ENCODE measurements around the gene FUOM. TPM values are rescaled to one million over a fixed set of nuclear protein-coding genes. Genes with fewer than 3 reads are reported as not detected.
"Not testable (repeated sequence)": the region's sequence is repeated elsewhere in the genome, so short reads cannot be mapped to it uniquely, and the experiment has no call there.

The FUOM gene
- total RNA-seq, 2 experiments from 2014 or later, result 30.4 to 46.0 TPM

DNA sequence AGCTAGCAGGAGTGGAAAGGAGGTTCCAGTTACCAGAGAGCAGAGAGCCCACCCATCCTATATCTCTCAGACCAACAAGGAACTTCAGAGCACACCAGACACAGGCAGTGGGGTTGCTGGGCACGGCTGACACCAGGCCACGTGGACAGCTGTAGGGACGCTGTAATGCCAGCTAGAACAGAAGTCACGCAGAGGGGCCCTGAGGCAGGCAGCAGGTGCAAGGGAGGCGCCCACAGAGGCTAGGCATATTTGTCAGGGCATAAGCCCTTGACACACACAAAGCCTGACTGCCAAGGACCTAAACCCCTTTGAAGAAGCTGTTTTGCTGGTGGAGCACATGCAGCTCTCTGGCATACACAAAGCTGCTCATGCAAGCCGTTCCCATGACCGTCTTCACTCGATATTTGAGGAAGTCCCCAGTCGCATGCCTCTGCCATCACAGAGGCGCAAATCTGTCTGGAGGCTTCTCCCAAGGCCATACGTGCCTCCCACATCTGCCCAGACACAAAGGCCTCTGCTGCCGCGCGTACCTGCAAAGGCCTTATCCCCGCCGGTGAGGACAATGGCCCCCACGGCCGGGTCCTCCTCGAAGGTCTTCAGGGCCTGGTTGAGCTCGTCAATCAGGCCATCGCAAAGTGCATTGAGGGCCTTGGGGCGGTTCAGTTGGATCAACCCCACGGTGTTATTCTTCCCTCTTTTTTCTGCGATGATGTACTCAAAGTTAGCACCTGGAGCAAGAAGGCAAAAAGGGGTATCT is 12.4 kb upstream of the FUOM start:
- no peaks in the 10 kb centered on the region for H3K9me3 ChIP-seq (ENCODE audit: low read length)
- TF ChIP-seq, protein P1, sequence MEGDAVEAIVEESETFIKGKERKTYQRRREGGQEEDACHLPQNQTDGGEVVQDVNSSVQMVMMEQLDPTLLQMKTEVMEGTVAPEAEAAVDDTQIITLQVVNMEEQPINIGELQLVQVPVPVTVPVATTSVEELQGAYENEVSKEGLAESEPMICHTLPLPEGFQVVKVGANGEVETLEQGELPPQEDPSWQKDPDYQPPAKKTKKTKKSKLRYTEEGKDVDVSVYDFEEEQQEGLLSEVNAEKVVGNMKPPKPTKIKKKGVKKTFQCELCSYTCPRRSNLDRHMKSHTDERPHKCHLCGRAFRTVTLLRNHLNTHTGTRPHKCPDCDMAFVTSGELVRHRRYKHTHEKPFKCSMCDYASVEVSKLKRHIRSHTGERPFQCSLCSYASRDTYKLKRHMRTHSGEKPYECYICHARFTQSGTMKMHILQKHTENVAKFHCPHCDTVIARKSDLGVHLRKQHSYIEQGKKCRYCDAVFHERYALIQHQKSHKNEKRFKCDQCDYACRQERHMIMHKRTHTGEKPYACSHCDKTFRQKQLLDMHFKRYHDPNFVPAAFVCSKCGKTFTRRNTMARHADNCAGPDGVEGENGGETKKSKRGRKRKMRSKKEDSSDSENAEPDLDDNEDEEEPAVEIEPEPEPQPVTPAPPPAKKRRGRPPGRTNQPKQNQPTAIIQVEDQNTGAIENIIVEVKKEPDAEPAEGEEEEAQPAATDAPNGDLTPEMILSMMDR (conservative IDR thresholded peaks at IDR 0.05; ENCODE audit: low read length), result no peak
- TF ChIP-seq EZH2phosphoT487 (IDR thresholded peaks at IDR 0.05; ENCODE audit: borderline replicate concordance, low read depth, low read length), result no peak
- POLR2A ChIA-PET, result interaction anchor here (0.8 to 1.0 kb wide), 2 partner anchors 9 to 18 kb away, joined by 3 read pairs; no protein-coding TSS in a partner anchor
- CTCF ChIA-PET (ENCODE audit: unreplicated experiment), result interaction anchor here (0.7 kb wide), 1 partner anchor 41 kb away, joined by 3 read pairs; no protein-coding TSS in a partner anchor
- peaks cover 21% of the 10 kb centered on the region for H3K4me1 ChIP-seq (ENCODE audit: insufficient read depth, low read length, poor library complexity, severe bottlenecking)
- no peak overlapping the region for H3K4me2 ChIP-seq (ENCODE audit: low read length)
- no TSS peak for BruUV-seq (replicated peaks)
- H3K9me2 ChIP-seq (ENCODE audit: insufficient read depth, low read length), result no peaks in the 10 kb centered on the region
- H3K79me2 ChIP-seq (ENCODE audit: insufficient read depth, low read depth, low read length), result no peaks in the 10 kb centered on the region
- no peak overlapping the region for H3K27ac ChIP-seq (ENCODE audit: low read depth, low read length, poor library complexity, severe bottlenecking)
- DNase-seq (ENCODE audit: low spot score), result no peak
- intact Hi-C loops (cut with micrococcal nuclease; ENCODE audit: unreplicated experiment), result no loop called here
- no peak overlapping the region for H2AFZ ChIP-seq (ENCODE audit: low read length)
- H3K36me3 ChIP-seq (ENCODE audit: insufficient read depth, low read length), result peaks cover 20% of the 10 kb centered on the region
- H4K20me1 ChIP-seq (ENCODE audit: insufficient read depth, low read length), result no peaks in the 10 kb centered on the region
- H3K4me3 ChIP-seq (ENCODE audit: low read depth, low read length, poor library complexity, severe bottlenecking), result no peak overlapping the region

- ChIA-PET POLR2A (no interaction called here), CTCF (ENCODE audit: unreplicated experiment) (no interaction called here)
- intact Hi-C loops (cut with micrococcal nuclease; ENCODE audit: unreplicated experiment), result no loop called here
- Histone ChIP-seq H2AFZ (ENCODE audit: low read length) (no peak overlapping the region), H4K20me1 (ENCODE audit: insufficient read depth, low read length) (no peaks in the 10 kb centered on the region), H3K4me1 (ENCODE audit: insufficient read depth, low read length, poor library complexity, severe bottlenecking) (peaks cover 10% of the 10 kb centered on the region), H3K27ac (ENCODE audit: low read depth, low read length, poor library complexity, severe bottlenecking) (no peak overlapping the region), H3K36me3 (ENCODE audit: insufficient read depth, low read length) (peaks cover 25% of the 10 kb centered on the region), H3K4me2 (ENCODE audit: low read length) (no peak overlapping the region), H3K4me3 (ENCODE audit: low read depth, low read length, poor library complexity, severe bottlenecking) (no peak overlapping the region), H3K9me3 (ENCODE audit: low read length) (no peaks in the 10 kb centered on the region), H3K9me2 (ENCODE audit: insufficient read depth, low read length) (no peaks in the 10 kb centered on the region), H3K79me2 (ENCODE audit: insufficient read depth, low read depth, low read length) (no peaks in the 10 kb centered on the region)
- no peak for DNase-seq (ENCODE audit: low spot score)
- no TSS peak for BruUV-seq (replicated peaks)
- TF ChIP-seq, protein P1 (conservative IDR thresholded peaks at IDR 0.05; ENCODE audit: low read length), result no peak
- TF ChIP-seq EZH2phosphoT487 (IDR thresholded peaks at IDR 0.05; ENCODE audit: borderline replicate concordance, low read depth, low read length), result no peak
Measured at GRCh38 chr10:133368153-133368552, 10.3 kb upstream of the FUOM start.

DNA sequence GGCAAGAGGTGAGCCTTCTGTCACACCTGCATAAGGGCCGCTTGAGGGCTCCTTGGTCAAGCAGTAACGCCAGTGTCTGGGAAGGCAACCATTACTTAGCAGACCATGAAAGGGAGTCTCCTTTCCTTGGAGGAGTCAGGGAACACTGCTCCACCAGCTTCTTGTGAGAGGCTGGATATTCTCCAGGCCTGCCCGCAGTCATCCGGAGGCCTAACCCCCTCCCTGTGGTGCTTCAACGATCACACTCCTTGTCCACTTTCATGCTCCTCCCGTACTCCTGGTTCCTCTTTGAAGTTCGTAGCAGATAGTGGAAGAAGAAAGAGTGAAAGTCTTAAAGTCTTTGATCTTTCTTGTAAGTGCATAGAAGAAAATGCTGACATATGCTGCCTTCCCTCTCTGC is 9.6 kb upstream of the FUOM start:
- H3K27ac ChIP-seq (ENCODE audit: low read depth, low read length, poor library complexity, severe bottlenecking); BruUV-seq (replicated peaks); H3K9me3 ChIP-seq (ENCODE audit: low read length); POLR2A ChIA-PET; intact Hi-C loops (cut with micrococcal nuclease; ENCODE audit: unreplicated experiment); H3K79me2 ChIP-seq (ENCODE audit: insufficient read depth, low read depth, low read length); H3K4me2 ChIP-seq (ENCODE audit: low read length); DNase-seq (ENCODE audit: low spot score); H4K20me1 ChIP-seq (ENCODE audit: insufficient read depth, low read length); H3K4me1 ChIP-seq (ENCODE audit: insufficient read depth, low read length, poor library complexity, severe bottlenecking); H3K9me2 ChIP-seq (ENCODE audit: insufficient read depth, low read length); H2AFZ ChIP-seq (ENCODE audit: low read length); H3K4me3 ChIP-seq (ENCODE audit: low read depth, low read length, poor library complexity, severe bottlenecking); CTCF ChIA-PET (ENCODE audit: unreplicated experiment): not testable (repeated sequence)
- peaks cover 25% of the 10 kb centered on the region for H3K36me3 ChIP-seq (ENCODE audit: insufficient read depth, low read length)

All from OCI-LY7 (cell line).